ENCODE results near the gene GARNL3. TPM values are rescaled to one million over a fixed set of nuclear protein-coding genes. Genes with fewer than 3 reads are reported as not detected.

GARNL3 gene
- total RNA-seq, 1 donor from 2014 or later = 10.4 TPM

DNA sequence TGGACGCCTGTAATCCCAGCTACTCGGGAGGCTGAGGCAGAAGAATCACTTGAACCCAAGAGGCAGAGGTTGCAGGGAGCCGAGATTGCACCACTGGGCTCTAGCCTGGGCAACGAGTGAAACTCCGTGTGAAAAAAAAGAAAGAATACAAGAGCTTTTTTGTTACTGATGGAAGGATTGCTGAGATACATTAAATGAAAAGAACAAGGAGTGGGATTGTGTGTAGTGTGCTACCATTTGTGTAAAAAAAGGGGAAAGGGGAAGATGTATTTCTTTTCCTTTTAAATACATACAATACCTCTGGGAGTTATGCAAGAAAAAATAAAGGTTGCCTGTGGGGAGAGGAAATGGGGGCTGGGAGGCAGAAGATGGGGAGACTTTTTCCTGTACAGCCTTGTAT, 14.7 kb upstream of the GARNL3 start:
- H3K4me3 ChIP-seq (ENCODE audit: low read depth, low read length) = no peak overlapping the region
- TF ChIP-seq, protein P1, sequence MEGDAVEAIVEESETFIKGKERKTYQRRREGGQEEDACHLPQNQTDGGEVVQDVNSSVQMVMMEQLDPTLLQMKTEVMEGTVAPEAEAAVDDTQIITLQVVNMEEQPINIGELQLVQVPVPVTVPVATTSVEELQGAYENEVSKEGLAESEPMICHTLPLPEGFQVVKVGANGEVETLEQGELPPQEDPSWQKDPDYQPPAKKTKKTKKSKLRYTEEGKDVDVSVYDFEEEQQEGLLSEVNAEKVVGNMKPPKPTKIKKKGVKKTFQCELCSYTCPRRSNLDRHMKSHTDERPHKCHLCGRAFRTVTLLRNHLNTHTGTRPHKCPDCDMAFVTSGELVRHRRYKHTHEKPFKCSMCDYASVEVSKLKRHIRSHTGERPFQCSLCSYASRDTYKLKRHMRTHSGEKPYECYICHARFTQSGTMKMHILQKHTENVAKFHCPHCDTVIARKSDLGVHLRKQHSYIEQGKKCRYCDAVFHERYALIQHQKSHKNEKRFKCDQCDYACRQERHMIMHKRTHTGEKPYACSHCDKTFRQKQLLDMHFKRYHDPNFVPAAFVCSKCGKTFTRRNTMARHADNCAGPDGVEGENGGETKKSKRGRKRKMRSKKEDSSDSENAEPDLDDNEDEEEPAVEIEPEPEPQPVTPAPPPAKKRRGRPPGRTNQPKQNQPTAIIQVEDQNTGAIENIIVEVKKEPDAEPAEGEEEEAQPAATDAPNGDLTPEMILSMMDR (conservative IDR thresholded peaks at IDR 0.05; ENCODE audit: low read depth, low read length) = no peak
- DNase-seq (ENCODE audit: low read depth) = no peak

DNA sequence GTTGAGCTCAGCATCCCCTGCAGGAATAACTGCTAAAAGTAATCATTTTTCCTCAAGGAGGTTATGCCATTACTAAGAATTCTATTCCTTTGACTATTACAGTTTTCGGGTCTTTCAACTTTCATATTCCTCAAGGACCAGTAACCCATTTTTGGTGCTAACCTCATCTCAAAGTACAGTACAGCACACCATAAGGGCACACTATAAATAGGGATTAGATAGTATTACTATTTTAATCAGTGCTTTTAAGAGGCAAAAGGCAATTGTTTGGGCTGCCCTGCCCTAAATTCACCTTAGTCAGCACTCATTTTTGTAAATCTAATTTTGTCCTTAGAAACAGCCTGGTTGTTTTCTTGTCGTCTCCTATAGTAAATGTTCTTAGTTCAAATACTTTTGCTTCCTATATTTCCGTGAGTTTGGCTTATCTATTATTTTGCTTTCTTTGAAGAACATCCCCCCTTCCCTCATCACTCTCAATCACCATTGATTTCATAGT, 13.6 kb upstream of the GARNL3 start:
- TF ChIP-seq, protein P1 (conservative IDR thresholded peaks at IDR 0.05; ENCODE audit: low read depth, low read length) = no peak
- no peak overlapping the region for H3K4me3 ChIP-seq (ENCODE audit: low read depth, low read length)
- no peak for DNase-seq (ENCODE audit: low read depth)

DNA sequence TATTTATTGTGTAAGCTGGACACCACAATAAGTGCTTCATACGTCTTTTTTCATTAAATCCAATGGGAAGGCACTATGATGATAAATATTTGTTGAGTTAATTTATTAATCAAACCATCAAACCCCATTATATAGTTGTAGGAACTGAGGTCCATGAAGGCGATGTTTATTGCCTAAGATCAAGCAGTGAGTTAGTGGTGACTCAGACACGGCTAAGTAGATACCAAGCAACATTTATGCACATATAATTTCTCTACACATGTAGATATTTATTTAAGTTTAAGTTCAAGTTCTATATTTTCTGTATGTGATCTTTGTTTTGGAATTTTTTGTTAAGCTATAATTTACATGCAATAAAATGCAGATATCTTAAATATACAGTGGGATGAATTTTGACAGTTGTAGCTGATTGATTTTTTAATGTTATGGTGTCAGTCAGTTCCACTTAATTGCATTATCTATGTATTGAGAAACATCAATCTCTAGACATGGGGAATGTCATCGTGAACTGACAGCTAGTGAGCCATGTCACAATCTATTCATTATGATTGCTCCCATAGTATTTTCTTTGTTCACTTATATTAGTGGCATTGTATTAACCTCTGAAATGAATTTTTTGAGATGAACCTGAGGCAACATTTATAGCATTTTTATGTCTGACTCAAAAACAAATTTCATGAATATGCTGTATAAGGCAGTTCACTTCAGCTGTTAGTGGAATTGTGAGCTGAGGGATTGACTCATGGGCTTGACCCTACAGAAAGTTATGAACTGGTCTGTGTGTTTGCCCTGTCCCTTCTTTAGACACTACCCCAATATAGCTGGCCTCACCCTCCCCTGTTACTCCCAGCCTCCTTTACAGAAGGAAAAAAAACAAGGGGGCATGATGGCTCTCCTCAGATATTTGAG, 11.9 kb upstream of the GARNL3 start:
- no peak overlapping the region for H3K4me3 ChIP-seq (ENCODE audit: low read depth, low read length)
- TF ChIP-seq, protein P1 (conservative IDR thresholded peaks at IDR 0.05; ENCODE audit: low read depth, low read length) = no peak
- no peak for DNase-seq (ENCODE audit: low read depth)

DNA sequence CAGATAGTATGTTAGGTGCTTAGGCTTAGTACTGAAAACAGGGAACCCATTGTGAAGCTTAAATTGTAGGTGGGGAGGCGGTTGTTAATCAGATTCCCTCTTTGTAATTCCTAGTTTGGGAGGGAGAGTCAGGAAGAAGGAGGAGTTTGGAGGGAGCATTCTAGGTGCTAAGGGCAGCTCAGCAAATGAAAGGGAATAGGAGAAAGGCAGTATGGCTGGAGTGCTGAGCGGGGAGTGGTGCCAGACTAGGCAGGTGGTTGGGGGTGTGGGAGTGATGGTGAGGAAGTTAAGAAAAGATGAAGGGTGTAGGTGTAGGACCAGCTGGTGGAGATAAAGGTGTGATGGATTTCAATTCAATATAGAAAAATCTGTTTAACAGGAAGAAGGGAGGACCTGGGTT, 11.1 kb upstream of the GARNL3 start:
- no peak for DNase-seq (ENCODE audit: low read depth)
- TF ChIP-seq, protein P1 (conservative IDR thresholded peaks at IDR 0.05; ENCODE audit: low read depth, low read length) = no peak
- H3K4me3 ChIP-seq (ENCODE audit: low read depth, low read length) = no peak overlapping the region

DNA sequence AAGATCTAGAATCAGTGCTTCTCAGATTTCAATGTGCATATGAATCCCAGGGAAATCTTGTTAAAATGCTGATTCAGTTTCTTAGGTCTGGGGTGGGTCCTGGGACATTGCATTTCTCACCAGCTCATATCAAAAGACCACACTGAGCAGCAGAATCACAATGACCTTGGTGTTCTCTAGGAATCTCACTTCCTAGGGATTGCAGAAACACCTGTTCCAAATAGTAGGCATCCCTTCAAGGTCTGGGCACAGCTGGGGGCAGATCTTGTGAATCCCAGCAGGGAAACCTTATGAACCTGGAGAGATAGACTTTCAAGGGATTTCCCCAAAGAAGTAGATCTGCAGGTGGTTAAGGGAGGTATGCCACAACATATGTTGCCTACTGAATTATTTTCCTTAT, 8.9 kb upstream of the GARNL3 start:
- TF ChIP-seq, protein P1 (conservative IDR thresholded peaks at IDR 0.05; ENCODE audit: low read depth, low read length) = no peak
- H3K4me3 ChIP-seq (ENCODE audit: low read depth, low read length) = no peak overlapping the region
- DNase-seq (ENCODE audit: low read depth) = no peak

DNA sequence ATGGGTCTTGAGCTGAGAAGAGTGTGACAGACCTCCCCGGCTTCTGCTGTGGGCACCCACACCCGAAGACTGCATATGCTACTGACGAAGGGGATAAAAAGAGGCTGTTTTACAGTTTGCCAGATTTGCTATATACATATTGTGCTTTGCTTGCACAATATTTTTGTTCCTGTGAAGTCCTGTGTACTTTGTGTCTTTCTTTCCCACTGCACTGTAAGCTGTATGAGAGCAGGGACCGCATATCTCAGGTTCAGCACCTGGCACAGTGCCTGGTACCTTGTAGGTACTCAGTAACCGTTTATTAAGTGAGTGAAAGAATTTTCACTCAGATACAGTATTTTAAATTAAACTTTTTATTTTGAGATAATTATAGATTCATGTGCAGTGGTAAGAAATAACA, 8.2 kb upstream of the GARNL3 start:
- H3K4me3 ChIP-seq (ENCODE audit: low read depth, low read length) = no peak overlapping the region
- TF ChIP-seq, protein P1 (conservative IDR thresholded peaks at IDR 0.05; ENCODE audit: low read depth, low read length) = no peak
- DNase-seq (ENCODE audit: low read depth) = no peak
